Erythroblast (primary cell): ENCODE results near the gene ADGRV1.

ENCODE experiments used
- GATA1 ChIP-seq: IDR thresholded peaks from 2 replicates; pipeline ENCODE4 v1.6.1; 2011; ENCODE audit warnings: low read depth, mild to moderate bottlenecking, control low read depth, low read length, moderate library complexity
- POLR2A ChIP-seq: IDR thresholded peaks from 2 replicates; pipeline ENCODE4 v1.6.1; 2011; ENCODE audit warnings: mild to moderate bottlenecking, low read length

DNA sequence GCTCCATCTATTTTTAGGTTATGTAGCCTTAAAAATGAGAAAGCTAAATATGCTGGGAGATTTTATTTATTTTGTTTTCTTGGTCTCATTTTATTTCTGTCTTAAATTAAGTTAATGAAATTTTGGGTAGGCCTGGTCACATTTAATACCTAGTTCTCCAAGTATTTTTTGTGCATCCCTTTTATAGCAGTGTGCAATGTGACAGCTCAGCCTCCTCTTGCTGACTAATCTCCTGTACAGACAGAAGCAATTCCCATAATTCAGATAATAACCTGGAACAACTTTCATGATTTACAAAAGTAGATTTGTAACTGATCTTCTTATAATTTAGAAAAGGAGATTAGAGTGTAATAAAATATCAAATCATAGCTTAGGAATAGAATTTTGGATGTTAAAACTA lies 403.9 kb downstream of the ADGRV1 start:
- no peak for TF ChIP-seq POLR2A
- no peak for TF ChIP-seq GATA1
